WTC11 (cell line): ENCODE results near the gene SLC30A4. TPM values are rescaled to one million over a fixed set of nuclear protein-coding genes. Genes with fewer than 3 reads are reported as not detected.

Experiments
- ATAC-seq: fragments of 200-7000 bp; cut with Tn5 transposase; 2 replicates; pipeline ENCODE4 v1.10.0; 2021; ENCODE audit warnings: mild to moderate bottlenecking, moderate library complexity
- CTCF ChIA-PET: fragments of 300-600 bp; sonication (Branson Sonifier 250); formaldehyde crosslinking; loops from one replicate; lab custom pipeline; 2021; ENCODE audit warnings: antibody characterized with exemption; lab: Charles Lee
- POLR2A ChIA-PET: fragments of 350-600 bp; sonication (Branson Sonifier 250); formaldehyde crosslinking; loops from one replicate; lab custom pipeline; 2021; ENCODE audit warnings: antibody characterized with exemption; lab: Charles Lee
- DNase-seq: peaks from one replicate; pipeline ENCODE4 v3.0.0; 2021; ENCODE audit warnings: low spot score
- H3K27ac Mint-ChIP-seq: 2 replicates; pipeline ENCODE4 v1.8.0; 2021; ENCODE audit warnings: mixed read lengths
- H3K27me3 Mint-ChIP-seq: 2 replicates; pipeline ENCODE4 v1.8.0; 2021; ENCODE audit warnings: low read depth, mild to moderate bottlenecking, moderate library complexity, mixed read lengths
- H3K36me3 Mint-ChIP-seq: 2 replicates; pipeline ENCODE4 v1.8.0; 2021; ENCODE audit warnings: mixed read lengths
- H3K4me1 Mint-ChIP-seq: 2 replicates; pipeline ENCODE4 v1.8.0; 2022; ENCODE audit warnings: mixed read lengths
- H3K4me3 Mint-ChIP-seq: 2 replicates; pipeline ENCODE4 v1.8.0; 2021; ENCODE audit warnings: mild to moderate bottlenecking, moderate library complexity, mixed read lengths
- H3K9me3 Mint-ChIP-seq: 2 replicates; pipeline ENCODE4 v1.8.0; 2021; ENCODE audit warnings: mixed read lengths
- ATF1 ChIP-seq: sonication (generic); formaldehyde crosslinking; IDR thresholded peaks from 2 replicates; pipeline ENCODE4 v1.8.1; 2023; ENCODE audit warnings: mild to moderate bottlenecking, moderate library complexity, missing genetic modification reagents
- CBFB ChIP-seq: sonication (generic); formaldehyde crosslinking; IDR thresholded peaks from 2 replicates; pipeline ENCODE4 v1.8.1; 2022; ENCODE audit warnings: mild to moderate bottlenecking, low read depth, missing genetic modification reagents
- FOXJ3 ChIP-seq: sonication (generic); formaldehyde crosslinking; IDR thresholded peaks from 2 replicates; pipeline ENCODE4 v1.9.0; 2021; ENCODE audit warnings: missing genetic modification reagents, mild to moderate bottlenecking, borderline replicate concordance
- GTF2I ChIP-seq: fragments of 250-450 bp; sonication (Bioruptor Pico); conservative IDR thresholded peaks from 2 replicates; pipeline ENCODE4 v1.4.0; 2021; ENCODE audit warnings: mild to moderate bottlenecking
- IRF2 ChIP-seq: sonication (generic); formaldehyde crosslinking; IDR thresholded peaks from 2 replicates; pipeline ENCODE4 v1.8.0; 2022; ENCODE audit warnings: low read depth, missing genetic modification reagents, borderline replicate concordance
- JAZF1 ChIP-seq: fragments of 250-450 bp; sonication (Bioruptor Pico); IDR thresholded peaks from 2 replicates; pipeline ENCODE4 v1.9.0; 2021; ENCODE audit warnings: moderate library complexity, mild to moderate bottlenecking, inconsistent platforms
- NR1H2 ChIP-seq: sonication (generic); formaldehyde crosslinking; IDR thresholded peaks from 2 replicates; pipeline ENCODE4 v1.9.0; 2021; ENCODE audit warnings: mild to moderate bottlenecking, moderate library complexity, missing genetic modification reagents
- RELA ChIP-seq: sonication (generic); formaldehyde crosslinking; IDR thresholded peaks from 2 replicates; pipeline ENCODE4 v1.8.1; 2022; ENCODE audit warnings: missing genetic modification reagents, mild to moderate bottlenecking, borderline replicate concordance
- TCF7 ChIP-seq: sonication (generic); formaldehyde crosslinking; IDR thresholded peaks from 2 replicates; pipeline ENCODE4 v1.8.0; 2022; ENCODE audit warnings: mild to moderate bottlenecking, low read depth, missing genetic modification reagents, moderate library complexity
- ZNF121 ChIP-seq: sonication (generic); formaldehyde crosslinking; IDR thresholded peaks from 2 replicates; pipeline ENCODE4 v1.8.0; 2023; ENCODE audit warnings: missing genetic modification reagents
- ZNF317 ChIP-seq: sonication (generic); formaldehyde crosslinking; IDR thresholded peaks from 2 replicates; pipeline ENCODE4 v1.8.1; 2023; ENCODE audit warnings: low read depth, mild to moderate bottlenecking, moderate library complexity, missing genetic modification reagents, borderline replicate concordance
- total RNA-seq: library from RNA; stranded (reverse); gene quantifications from 3 replicates; pipeline ENCODE4 v1.2.3, GENCODE V29; 2021
- TF ChIP-seq, protein P1 (sequence below): sonication (generic); formaldehyde crosslinking; IDR thresholded peaks from 2 replicates; pipeline ENCODE4 v1.8.0; 2022; ENCODE audit warnings: mild to moderate bottlenecking, missing genetic modification reagents
- TF ChIP-seq, protein P2 (sequence below): fragments of 200-600 bp; IDR thresholded peaks from 2 replicates; pipeline ENCODE4 v1.8.0; 2022; ENCODE audit warnings: antibody characterized with exemption
- TF ChIP-seq, protein P3 (sequence below): sonication (generic); formaldehyde crosslinking; IDR thresholded peaks from 2 replicates; pipeline ENCODE4 v1.8.1; 2023; ENCODE audit warnings: mild to moderate bottlenecking, moderate library complexity, missing genetic modification reagents
- TF ChIP-seq, protein P4 (sequence below): sonication (generic); formaldehyde crosslinking; conservative IDR thresholded peaks from 2 replicates; pipeline ENCODE4 v1.8.1; 2022; ENCODE audit warnings: mild to moderate bottlenecking, missing genetic modification reagents
- TF ChIP-seq, protein P5 (sequence below): sonication (generic); formaldehyde crosslinking; IDR thresholded peaks from 2 replicates; pipeline ENCODE4 v1.8.1; 2023; ENCODE audit warnings: mild to moderate bottlenecking, missing genetic modification reagents, borderline replicate concordance
- TF ChIP-seq, protein P6 (sequence below): fragments of 250-450 bp; sonication (Bioruptor Pico); IDR thresholded peaks from 2 replicates; pipeline ENCODE4 v1.9.0; 2021; ENCODE audit warnings: mild to moderate bottlenecking, borderline replicate concordance
- TF ChIP-seq, protein P7 (sequence below): sonication (generic); formaldehyde crosslinking; IDR thresholded peaks from 2 replicates; pipeline ENCODE4 v1.8.1; 2023; ENCODE audit warnings: mild to moderate bottlenecking, missing genetic modification reagents, moderate library complexity
- TF ChIP-seq, protein P8 (sequence below): sonication (generic); formaldehyde crosslinking; IDR thresholded peaks from 2 replicates; pipeline ENCODE4 v1.8.1; 2023; ENCODE audit warnings: mild to moderate bottlenecking, missing genetic modification reagents, moderate library complexity

SLC30A4 gene
- total RNA-seq, 1 experiment from 2014 or later = 0.04 TPM

DNA sequence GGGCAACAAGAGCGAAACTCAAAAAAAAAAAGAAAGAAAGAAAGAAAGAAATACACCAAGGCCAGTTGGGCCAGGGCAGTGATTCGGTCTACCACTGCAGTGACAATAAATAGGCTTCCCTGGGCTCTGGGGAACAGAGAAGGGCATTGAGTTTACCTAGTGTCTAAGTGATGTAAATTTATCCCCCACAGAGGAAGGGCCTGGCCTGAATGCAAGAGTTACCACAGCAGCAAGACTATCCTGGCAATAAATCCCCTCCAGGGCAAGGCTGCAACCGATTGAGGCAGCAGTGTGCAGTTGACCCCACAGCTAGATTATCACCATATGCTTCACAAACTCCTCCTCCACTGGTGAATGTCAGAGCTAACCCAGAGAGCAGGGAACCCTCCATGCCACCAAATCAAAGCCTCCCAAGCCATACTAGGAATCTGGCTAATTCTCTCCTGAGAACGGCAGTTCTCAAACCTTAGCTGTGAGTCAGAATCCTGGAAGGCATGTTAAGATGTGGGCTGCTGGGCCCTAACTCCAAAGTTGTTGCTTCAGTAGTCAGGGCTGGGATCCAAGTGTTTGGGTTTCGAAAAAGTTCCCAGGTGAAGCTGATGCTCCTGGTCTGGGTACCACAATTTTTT lies 79.9 kb downstream of the SLC30A4 start:
- ChIA-PET CTCF (interaction anchor here (0.6 to 1.6 kb wide), 5 partner anchors 11 to 169 kb away, joined by 3 to 8 read pairs (median 4); no protein-coding TSS in a partner anchor), POLR2A (interaction anchor here (0.6 kb wide), 1 partner anchor 225 kb away, joined by 8 read pairs; no protein-coding TSS in a partner anchor)
- Mint-ChIP-seq H3K36me3 (no peaks in the 10 kb centered on the region), H3K9me3 (no peaks in the 10 kb centered on the region), H3K27me3 (peaks cover 21% of the 10 kb centered on the region), H3K27ac (no peak overlapping the region), H3K4me1 (peaks cover 9% of the 10 kb centered on the region), H3K4me3 (no peak overlapping the region)
- DNase-seq (no peak), ATAC-seq (peak; percentile 90)
- TF ChIP-seq, protein P1, sequence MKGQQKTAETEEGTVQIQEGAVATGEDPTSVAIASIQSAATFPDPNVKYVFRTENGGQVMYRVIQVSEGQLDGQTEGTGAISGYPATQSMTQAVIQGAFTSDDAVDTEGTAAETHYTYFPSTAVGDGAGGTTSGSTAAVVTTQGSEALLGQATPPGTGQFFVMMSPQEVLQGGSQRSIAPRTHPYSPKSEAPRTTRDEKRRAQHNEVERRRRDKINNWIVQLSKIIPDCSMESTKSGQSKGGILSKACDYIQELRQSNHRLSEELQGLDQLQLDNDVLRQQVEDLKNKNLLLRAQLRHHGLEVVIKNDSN (CRISPR knock-in tag) = no peak
- no peak for TF ChIP-seq ATF1 (CRISPR knock-in tag)
- TF ChIP-seq RELA (CRISPR knock-in tag) = no peak
- TF ChIP-seq, protein P2, sequence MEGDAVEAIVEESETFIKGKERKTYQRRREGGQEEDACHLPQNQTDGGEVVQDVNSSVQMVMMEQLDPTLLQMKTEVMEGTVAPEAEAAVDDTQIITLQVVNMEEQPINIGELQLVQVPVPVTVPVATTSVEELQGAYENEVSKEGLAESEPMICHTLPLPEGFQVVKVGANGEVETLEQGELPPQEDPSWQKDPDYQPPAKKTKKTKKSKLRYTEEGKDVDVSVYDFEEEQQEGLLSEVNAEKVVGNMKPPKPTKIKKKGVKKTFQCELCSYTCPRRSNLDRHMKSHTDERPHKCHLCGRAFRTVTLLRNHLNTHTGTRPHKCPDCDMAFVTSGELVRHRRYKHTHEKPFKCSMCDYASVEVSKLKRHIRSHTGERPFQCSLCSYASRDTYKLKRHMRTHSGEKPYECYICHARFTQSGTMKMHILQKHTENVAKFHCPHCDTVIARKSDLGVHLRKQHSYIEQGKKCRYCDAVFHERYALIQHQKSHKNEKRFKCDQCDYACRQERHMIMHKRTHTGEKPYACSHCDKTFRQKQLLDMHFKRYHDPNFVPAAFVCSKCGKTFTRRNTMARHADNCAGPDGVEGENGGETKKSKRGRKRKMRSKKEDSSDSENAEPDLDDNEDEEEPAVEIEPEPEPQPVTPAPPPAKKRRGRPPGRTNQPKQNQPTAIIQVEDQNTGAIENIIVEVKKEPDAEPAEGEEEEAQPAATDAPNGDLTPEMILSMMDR = no peak
- TF ChIP-seq, protein P3, sequence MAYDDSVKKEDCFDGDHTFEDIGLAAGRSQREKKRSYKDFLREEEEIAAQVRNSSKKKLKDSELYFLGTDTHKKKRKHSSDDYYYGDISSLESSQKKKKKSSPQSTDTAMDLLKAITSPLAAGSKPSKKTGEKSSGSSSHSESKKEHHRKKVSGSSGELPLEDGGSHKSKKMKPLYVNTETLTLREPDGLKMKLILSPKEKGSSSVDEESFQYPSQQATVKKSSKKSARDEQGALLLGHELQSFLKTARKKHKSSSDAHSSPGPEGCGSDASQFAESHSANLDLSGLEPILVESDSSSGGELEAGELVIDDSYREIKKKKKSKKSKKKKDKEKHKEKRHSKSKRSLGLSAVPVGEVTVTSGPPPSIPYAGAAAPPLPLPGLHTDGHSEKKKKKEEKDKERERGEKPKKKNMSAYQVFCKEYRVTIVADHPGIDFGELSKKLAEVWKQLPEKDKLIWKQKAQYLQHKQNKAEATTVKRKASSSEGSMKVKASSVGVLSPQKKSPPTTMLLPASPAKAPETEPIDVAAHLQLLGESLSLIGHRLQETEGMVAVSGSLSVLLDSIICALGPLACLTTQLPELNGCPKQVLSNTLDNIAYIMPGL (CRISPR knock-in tag) = no peak
- no peak for TF ChIP-seq NR1H2
- no peak for TF ChIP-seq JAZF1 (CRISPR knock-in tag)
- no peak for TF ChIP-seq CBFB (CRISPR knock-in tag)
- TF ChIP-seq, protein P4, sequence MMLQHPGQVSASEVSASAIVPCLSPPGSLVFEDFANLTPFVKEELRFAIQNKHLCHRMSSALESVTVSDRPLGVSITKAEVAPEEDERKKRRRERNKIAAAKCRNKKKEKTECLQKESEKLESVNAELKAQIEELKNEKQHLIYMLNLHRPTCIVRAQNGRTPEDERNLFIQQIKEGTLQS (CRISPR knock-in tag) = no peak
- TF ChIP-seq ZNF317 = no peak
- TF ChIP-seq FOXJ3 (CRISPR knock-in tag) = no peak
- no peak for TF ChIP-seq IRF2 (CRISPR knock-in tag)
- no peak for TF ChIP-seq ZNF121
- TF ChIP-seq, protein P5, sequence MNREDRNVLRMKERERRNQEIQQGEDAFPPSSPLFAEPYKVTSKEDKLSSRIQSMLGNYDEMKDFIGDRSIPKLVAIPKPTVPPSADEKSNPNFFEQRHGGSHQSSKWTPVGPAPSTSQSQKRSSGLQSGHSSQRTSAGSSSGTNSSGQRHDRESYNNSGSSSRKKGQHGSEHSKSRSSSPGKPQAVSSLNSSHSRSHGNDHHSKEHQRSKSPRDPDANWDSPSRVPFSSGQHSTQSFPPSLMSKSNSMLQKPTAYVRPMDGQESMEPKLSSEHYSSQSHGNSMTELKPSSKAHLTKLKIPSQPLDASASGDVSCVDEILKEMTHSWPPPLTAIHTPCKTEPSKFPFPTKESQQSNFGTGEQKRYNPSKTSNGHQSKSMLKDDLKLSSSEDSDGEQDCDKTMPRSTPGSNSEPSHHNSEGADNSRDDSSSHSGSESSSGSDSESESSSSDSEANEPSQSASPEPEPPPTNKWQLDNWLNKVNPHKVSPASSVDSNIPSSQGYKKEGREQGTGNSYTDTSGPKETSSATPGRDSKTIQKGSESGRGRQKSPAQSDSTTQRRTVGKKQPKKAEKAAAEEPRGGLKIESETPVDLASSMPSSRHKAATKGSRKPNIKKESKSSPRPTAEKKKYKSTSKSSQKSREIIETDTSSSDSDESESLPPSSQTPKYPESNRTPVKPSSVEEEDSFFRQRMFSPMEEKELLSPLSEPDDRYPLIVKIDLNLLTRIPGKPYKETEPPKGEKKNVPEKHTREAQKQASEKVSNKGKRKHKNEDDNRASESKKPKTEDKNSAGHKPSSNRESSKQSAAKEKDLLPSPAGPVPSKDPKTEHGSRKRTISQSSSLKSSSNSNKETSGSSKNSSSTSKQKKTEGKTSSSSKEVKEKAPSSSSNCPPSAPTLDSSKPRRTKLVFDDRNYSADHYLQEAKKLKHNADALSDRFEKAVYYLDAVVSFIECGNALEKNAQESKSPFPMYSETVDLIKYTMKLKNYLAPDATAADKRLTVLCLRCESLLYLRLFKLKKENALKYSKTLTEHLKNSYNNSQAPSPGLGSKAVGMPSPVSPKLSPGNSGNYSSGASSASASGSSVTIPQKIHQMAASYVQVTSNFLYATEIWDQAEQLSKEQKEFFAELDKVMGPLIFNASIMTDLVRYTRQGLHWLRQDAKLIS (CRISPR knock-in tag) = no peak
- TF ChIP-seq, protein P6, sequence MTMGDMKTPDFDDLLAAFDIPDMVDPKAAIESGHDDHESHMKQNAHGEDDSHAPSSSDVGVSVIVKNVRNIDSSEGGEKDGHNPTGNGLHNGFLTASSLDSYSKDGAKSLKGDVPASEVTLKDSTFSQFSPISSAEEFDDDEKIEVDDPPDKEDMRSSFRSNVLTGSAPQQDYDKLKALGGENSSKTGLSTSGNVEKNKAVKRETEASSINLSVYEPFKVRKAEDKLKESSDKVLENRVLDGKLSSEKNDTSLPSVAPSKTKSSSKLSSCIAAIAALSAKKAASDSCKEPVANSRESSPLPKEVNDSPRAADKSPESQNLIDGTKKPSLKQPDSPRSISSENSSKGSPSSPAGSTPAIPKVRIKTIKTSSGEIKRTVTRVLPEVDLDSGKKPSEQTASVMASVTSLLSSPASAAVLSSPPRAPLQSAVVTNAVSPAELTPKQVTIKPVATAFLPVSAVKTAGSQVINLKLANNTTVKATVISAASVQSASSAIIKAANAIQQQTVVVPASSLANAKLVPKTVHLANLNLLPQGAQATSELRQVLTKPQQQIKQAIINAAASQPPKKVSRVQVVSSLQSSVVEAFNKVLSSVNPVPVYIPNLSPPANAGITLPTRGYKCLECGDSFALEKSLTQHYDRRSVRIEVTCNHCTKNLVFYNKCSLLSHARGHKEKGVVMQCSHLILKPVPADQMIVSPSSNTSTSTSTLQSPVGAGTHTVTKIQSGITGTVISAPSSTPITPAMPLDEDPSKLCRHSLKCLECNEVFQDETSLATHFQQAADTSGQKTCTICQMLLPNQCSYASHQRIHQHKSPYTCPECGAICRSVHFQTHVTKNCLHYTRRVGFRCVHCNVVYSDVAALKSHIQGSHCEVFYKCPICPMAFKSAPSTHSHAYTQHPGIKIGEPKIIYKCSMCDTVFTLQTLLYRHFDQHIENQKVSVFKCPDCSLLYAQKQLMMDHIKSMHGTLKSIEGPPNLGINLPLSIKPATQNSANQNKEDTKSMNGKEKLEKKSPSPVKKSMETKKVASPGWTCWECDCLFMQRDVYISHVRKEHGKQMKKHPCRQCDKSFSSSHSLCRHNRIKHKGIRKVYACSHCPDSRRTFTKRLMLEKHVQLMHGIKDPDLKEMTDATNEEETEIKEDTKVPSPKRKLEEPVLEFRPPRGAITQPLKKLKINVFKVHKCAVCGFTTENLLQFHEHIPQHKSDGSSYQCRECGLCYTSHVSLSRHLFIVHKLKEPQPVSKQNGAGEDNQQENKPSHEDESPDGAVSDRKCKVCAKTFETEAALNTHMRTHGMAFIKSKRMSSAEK = no peak
- TF ChIP-seq, protein P7, sequence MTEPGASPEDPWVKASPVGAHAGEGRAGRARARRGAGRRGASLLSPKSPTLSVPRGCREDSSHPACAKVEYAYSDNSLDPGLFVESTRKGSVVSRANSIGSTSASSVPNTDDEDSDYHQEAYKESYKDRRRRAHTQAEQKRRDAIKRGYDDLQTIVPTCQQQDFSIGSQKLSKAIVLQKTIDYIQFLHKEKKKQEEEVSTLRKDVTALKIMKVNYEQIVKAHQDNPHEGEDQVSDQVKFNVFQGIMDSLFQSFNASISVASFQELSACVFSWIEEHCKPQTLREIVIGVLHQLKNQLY = no peak
- no peak for TF ChIP-seq TCF7 (CRISPR knock-in tag)
- TF ChIP-seq, protein P8, sequence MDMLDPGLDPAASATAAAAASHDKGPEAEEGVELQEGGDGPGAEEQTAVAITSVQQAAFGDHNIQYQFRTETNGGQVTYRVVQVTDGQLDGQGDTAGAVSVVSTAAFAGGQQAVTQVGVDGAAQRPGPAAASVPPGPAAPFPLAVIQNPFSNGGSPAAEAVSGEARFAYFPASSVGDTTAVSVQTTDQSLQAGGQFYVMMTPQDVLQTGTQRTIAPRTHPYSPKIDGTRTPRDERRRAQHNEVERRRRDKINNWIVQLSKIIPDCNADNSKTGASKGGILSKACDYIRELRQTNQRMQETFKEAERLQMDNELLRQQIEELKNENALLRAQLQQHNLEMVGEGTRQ (CRISPR knock-in tag) = no peak
- no peak for TF ChIP-seq GTF2I (CRISPR knock-in tag)
